ENCODE data around the gene SLC1A2. TPM values are rescaled to one million over a fixed set of nuclear protein-coding genes. Genes with fewer than 3 reads are reported as not detected.

Gene SLC1A2
- total RNA-seq, 4 donors from 2014 or later, result 0.84 to 2.1 (median 1.2) TPM

DNA sequence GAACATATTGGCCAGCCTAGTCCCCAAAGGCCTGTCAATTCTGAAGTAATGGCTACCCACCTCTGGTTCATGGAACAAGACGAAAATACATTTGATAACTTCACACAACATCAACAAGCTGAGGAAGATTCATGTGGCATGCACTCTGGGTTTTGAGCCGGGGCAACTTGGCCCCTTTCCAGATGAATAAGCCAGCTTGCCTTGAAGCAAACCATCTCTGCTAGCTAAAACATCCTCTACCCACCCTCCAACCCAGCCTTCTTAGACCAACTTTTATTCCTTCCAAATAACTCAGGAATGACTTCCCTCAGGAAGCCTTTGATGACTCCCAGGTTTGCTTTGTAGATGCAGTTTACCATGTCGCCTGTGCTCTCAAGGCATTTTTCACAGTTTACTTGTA, 94.4 kb downstream of the SLC1A2 start:
- DNase-seq (ENCODE audit: low spot score in 2 of 2), result no peak
- H3K4me3 ChIP-seq (ENCODE audit: low read depth, poor library complexity, severe bottlenecking), result no peak overlapping the region
- intact Hi-C loops (cut with DNase I; ENCODE audit: low total_unique reads), result no loop called here
- no peak for TF ChIP-seq POLR2A (IDR thresholded peaks at IDR 0.05)
- TF ChIP-seq, protein P1, sequence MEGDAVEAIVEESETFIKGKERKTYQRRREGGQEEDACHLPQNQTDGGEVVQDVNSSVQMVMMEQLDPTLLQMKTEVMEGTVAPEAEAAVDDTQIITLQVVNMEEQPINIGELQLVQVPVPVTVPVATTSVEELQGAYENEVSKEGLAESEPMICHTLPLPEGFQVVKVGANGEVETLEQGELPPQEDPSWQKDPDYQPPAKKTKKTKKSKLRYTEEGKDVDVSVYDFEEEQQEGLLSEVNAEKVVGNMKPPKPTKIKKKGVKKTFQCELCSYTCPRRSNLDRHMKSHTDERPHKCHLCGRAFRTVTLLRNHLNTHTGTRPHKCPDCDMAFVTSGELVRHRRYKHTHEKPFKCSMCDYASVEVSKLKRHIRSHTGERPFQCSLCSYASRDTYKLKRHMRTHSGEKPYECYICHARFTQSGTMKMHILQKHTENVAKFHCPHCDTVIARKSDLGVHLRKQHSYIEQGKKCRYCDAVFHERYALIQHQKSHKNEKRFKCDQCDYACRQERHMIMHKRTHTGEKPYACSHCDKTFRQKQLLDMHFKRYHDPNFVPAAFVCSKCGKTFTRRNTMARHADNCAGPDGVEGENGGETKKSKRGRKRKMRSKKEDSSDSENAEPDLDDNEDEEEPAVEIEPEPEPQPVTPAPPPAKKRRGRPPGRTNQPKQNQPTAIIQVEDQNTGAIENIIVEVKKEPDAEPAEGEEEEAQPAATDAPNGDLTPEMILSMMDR (IDR thresholded peaks at IDR 0.05), result no peak
- WGBS, 2 donors, result 62 to 69% methylated on average over 3 of the region's 3 CpGs

DNA sequence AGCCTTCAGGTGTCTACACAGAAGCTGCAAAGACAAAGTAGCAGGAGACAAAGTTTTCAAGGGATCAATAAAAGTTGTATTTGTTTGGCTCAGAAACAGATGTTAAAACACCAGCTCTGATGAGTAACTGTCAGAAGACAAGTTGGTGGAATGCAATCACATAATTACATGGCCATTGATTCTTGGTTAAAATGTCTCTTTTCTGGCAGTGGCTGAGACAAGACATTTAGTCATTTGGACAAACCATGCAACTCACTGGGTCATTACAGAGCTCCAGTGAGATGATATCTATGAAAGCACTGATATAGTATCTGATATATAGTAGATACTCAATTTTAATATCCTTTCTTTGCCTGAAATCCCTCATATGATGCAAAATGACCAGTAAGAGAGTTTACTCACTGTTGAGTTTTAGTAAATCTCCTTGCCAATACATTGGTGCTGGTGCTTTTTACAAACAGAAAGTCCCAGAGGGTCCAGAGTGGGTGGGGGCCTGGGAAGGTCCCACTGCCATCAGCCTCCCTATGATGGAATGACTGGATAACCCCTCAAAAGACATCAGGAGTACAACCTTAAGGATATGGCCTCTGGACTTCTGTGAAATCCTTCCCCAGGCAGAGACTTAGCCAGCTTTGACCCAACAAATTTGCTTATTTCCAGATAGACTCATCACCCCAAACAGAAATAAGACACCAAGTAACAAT, 95.0 kb downstream of the SLC1A2 start:
- no peak overlapping the region for H3K4me3 ChIP-seq (ENCODE audit: low read depth, poor library complexity, severe bottlenecking)
- intact Hi-C loops (cut with DNase I; ENCODE audit: low total_unique reads), result no loop called here
- no peak for TF ChIP-seq POLR2A (IDR thresholded peaks at IDR 0.05)
- TF ChIP-seq, protein P1 (IDR thresholded peaks at IDR 0.05), result no peak
- DNase-seq (ENCODE audit: low spot score in 2 of 2), result no peak

DNA sequence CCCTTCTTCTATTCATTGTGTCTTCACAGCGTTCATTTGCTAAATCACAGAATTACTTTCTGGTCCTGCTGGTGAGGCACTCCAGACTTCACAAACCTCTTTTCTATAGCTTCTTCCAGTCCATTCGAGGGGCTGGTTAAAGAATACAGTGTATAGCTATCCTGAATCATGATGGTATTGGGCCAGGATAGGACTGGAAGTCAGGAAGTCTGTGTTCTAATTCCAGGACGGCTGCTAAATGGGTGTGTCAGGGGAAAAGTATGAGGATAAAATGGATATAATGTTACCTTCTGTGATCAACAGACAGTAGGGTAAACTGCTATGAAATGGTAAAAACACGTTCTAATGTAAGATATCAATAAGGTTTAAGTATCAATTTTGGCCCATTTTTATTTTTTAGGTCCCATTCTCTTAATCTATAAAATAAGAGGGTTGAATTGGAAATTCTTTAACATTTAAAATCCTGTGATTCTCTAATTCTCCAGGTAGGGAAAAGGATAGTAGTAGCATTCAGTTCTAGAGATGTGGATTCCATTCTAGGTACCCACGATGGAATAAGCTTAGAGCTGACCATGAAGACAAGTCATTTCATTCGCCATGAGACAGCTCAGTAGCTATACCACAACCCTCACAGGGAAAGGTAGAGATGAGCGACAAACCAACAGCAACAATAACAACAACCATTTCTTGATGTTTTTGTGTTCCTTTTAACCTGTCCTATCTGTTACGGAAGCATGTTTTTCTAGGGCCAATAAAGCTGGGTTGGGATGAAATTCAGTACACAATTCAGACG, 96.1 kb downstream of the SLC1A2 start:
- TF ChIP-seq, protein P1 (IDR thresholded peaks at IDR 0.05), result no peak
- no peak for TF ChIP-seq POLR2A (IDR thresholded peaks at IDR 0.05)
- no peak for DNase-seq (ENCODE audit: low spot score in 2 of 2)
- intact Hi-C loops (cut with DNase I; ENCODE audit: low total_unique reads), result no loop called here
- WGBS, 2 donors, result 76 to 77% methylated on average over 9 of the region's 9 CpGs
- no peak overlapping the region for H3K4me3 ChIP-seq (ENCODE audit: low read depth, poor library complexity, severe bottlenecking)

DNA sequence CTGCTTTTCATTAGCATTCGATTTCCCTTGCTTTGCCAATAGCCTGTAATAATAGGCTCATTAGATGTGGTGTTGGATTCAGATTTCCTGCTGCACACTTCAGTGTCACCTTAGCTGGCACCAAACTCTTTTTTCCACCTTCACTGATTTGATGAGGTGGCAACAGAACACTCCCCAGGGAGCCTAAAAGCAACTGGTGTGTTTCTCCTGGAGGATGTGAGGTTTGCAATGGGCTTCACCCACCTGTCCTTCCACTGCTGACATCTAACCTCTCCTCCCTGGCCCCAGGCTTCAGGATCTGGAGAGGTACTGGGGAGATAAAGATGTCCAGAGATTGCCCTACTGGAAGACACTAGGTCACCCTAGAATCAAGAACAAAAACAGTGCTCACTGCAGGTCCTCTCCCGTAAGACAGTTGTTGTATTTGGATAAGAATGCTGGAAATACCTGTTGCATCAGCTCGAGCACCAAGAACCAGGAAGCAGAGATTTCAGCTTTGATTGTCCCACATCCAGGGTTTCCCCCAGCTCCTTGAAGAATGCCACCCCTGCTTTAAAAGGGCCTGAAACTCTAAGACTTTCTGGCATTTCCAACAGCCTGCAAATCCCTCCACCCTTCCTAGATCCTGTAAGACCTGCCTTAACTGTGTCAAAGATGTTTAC, 96.9 kb downstream of the SLC1A2 start:
- TF ChIP-seq POLR2A (IDR thresholded peaks at IDR 0.05), result no peak
- TF ChIP-seq, protein P1 (IDR thresholded peaks at IDR 0.05), result no peak
- H3K4me3 ChIP-seq (ENCODE audit: low read depth, poor library complexity, severe bottlenecking), result no peak overlapping the region
- WGBS, 2 donors, result 38 to 52% methylated on average over 3 of the region's 3 CpGs
- no peak for DNase-seq (ENCODE audit: low spot score in 2 of 2)
- intact Hi-C loops (cut with DNase I; ENCODE audit: low total_unique reads), result no loop called here

DNA sequence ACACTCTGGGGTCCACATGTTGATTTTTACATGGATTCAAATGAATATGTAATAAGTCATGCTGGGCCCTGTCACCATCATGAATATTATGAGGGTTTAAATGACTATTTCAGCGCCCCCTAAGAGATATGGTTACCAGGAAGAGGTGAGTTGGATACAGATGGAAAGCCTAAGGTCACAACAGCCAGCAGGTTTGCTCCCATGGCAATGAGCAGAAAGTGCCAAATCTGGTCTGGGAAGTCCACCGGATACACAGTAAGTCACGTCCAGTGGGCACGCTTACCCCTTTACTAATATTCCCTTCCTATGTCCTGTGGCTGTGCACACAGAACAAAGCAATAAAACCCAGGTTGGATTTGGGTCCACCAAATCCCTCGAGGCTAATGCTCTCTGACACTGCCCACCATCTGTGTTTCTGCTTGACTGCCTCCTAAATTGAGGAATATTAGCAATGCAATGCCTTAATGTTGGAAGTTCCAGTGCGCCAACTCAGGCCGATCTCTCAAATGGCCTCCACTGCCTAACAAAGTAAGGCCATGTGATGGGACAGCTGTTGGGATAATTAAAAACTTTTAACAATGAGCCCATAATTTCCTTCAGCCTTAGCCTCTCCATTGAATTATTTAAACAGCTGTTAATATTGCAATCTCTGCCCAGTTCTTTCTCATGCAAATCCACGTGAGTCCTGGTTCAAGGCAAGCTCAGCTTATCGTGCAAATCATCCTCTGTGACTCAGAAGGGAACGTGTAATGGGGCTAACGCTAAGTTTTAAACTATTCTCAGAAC, 97.6 kb downstream of the SLC1A2 start:
- intact Hi-C loops (cut with DNase I; ENCODE audit: low total_unique reads), result no loop called here
- no peak for DNase-seq (ENCODE audit: low spot score in 2 of 2)
- TF ChIP-seq, protein P1 (IDR thresholded peaks at IDR 0.05), result no peak
- no peak for TF ChIP-seq POLR2A (IDR thresholded peaks at IDR 0.05)
- 55 to 65% methylated on average over 11 of the region's 11 CpGs for WGBS, 2 donors
- no peak overlapping the region for H3K4me3 ChIP-seq (ENCODE audit: low read depth, poor library complexity, severe bottlenecking)

Measured in lower leg skin (tissue), 4 donors.